PC-3 (cell line): ENCODE results near the gene MFAP1. TPM values are rescaled to one million over a fixed set of nuclear protein-coding genes. Genes with fewer than 3 reads are reported as not detected.

ENCODE experiments used
- ATAC-seq: fragments of 200-7000 bp; cut with Tn5 transposase; 2 replicates; pipeline ENCODE4 v1.9.1; 2020; ENCODE audit warnings: mild to moderate bottlenecking, moderate library complexity
- BruUV-seq: library from RNA; stranded (reverse); fragments of 400-500 nt; replicated peaks from 2 replicates; lab custom pipeline; 2021; lab: Mats Ljungman, UMichigan
- CTCF ChIA-PET: fragments of 300-600 bp; sonication (Branson Sonifier 250); formaldehyde crosslinking; loops from one replicate; lab custom pipeline; 2022; ENCODE audit warnings: antibody characterized with exemption; lab: Charles Lee
- POLR2A ChIA-PET: fragments of 300-600 bp; sonication (Branson Sonifier 250); formaldehyde crosslinking; loops from one replicate; lab custom pipeline; 2022; ENCODE audit warnings: antibody characterized with exemption; ENCODE audit not compliant: unreplicated experiment; lab: Charles Lee
- DNase-seq: peaks from one replicate; pipeline ENCODE4 v3.0.0-alpha.2; 2015
- H2AFZ ChIP-seq: fragments of 300-600 bp; sonication (generic); 2 replicates; pipeline ENCODE4 v1.6.0; 2016; ENCODE audit warnings: antibody characterized with exemption, low read length
- H3F3A ChIP-seq: fragments of 300-600 bp; sonication (generic); one replicate; pipeline ENCODE4 v1.6.0; 2017; ENCODE audit warnings: antibody characterized with exemption, low read length, control low read depth, mild to moderate bottlenecking; ENCODE audit not compliant: unreplicated experiment
- H3K27ac ChIP-seq: fragments of 300-600 bp; sonication (generic); 2 replicates; pipeline ENCODE4 v1.5.1; 2016; ENCODE audit warnings: mild to moderate bottlenecking, low read length
- H3K27me3 ChIP-seq: fragments of 300-600 bp; sonication (generic); 2 replicates; pipeline ENCODE4 v1.6.1; 2016; ENCODE audit warnings: low read length, mixed read lengths
- H3K36me3 ChIP-seq: fragments of 300-600 bp; sonication (generic); 2 replicates; pipeline ENCODE4 v1.6.1; 2016; ENCODE audit warnings: low read depth, mixed run types, low read length, mixed read lengths
- H3K4me1 ChIP-seq: fragments of 300-600 bp; sonication (generic); 2 replicates; pipeline ENCODE4 v1.5.1; 2016; ENCODE audit warnings: low read length; ENCODE audit not compliant: insufficient read depth
- H3K4me2 ChIP-seq: fragments of 300-600 bp; sonication (generic); 2 replicates; pipeline ENCODE4 v1.6.0; 2016; ENCODE audit warnings: low read length
- H3K4me3 ChIP-seq: fragments of 300-600 bp; sonication (generic); 2 replicates; pipeline ENCODE4 v1.5.1; 2016; ENCODE audit warnings: mild to moderate bottlenecking, low read length, mixed read lengths
- H3K79me2 ChIP-seq: fragments of 300-600 bp; sonication (generic); 2 replicates; pipeline ENCODE4 v1.6.1; 2017; ENCODE audit warnings: low read length, mixed read lengths
- H3K9ac ChIP-seq: fragments of 300-600 bp; sonication (generic); 2 replicates; pipeline ENCODE4 v1.6.0; 2016; ENCODE audit warnings: mild to moderate bottlenecking, low read length
- H3K9me2 ChIP-seq: fragments of 300-600 bp; sonication (generic); replicated peaks from 2 replicates; pipeline ENCODE4 v1.6.1; 2016; ENCODE audit warnings: mixed run types, low read length, mixed read lengths
- H3K9me3 ChIP-seq: fragments of 300-600 bp; sonication (generic); 2 replicates; pipeline ENCODE4 v1.6.1; 2016; ENCODE audit warnings: low read length, mixed read lengths
- H4K20me1 ChIP-seq: fragments of 300-600 bp; sonication (generic); 2 replicates; pipeline ENCODE4 v1.6.1; 2016; ENCODE audit warnings: low read length, mixed read lengths
- CTCF ChIP-seq: fragments of 300-600 bp; sonication (generic); conservative IDR thresholded peaks from 2 replicates; pipeline ENCODE4 v1.5.1; 2017; ENCODE audit warnings: antibody characterized with exemption, low read depth, mild to moderate bottlenecking, low read length
- EZH2 ChIP-seq: fragments of 300-600 bp; sonication (generic); IDR thresholded peaks from one replicate; pipeline ENCODE4 v1.6.1; 2017; ENCODE audit warnings: antibody characterized with exemption, mild to moderate bottlenecking, low read length; ENCODE audit not compliant: unreplicated experiment
- EZH2phosphoT487 ChIP-seq: fragments of 300-600 bp; sonication (generic); IDR thresholded peaks from 2 replicates; pipeline ENCODE4 v1.6.1; 2018; ENCODE audit warnings: mild to moderate bottlenecking, antibody characterized with exemption, low read length, borderline replicate concordance
- intact Hi-C: fragments of 100-400 bp; cut with micrococcal nuclease; formaldehyde crosslinking; loops from 2 replicates; pipeline ENCODE4 v1.9.0; 2023
- total RNA-seq: library from RNA; depleted of rRNA; stranded (reverse); fragments of >200 nt; gene quantifications from 2 replicates; pipeline ENCODE4 v1.2.3, GENCODE V29; 2014

The MFAP1 gene
- total RNA-seq, 1 experiment from 2014 or later = 18.6 TPM

DNA sequence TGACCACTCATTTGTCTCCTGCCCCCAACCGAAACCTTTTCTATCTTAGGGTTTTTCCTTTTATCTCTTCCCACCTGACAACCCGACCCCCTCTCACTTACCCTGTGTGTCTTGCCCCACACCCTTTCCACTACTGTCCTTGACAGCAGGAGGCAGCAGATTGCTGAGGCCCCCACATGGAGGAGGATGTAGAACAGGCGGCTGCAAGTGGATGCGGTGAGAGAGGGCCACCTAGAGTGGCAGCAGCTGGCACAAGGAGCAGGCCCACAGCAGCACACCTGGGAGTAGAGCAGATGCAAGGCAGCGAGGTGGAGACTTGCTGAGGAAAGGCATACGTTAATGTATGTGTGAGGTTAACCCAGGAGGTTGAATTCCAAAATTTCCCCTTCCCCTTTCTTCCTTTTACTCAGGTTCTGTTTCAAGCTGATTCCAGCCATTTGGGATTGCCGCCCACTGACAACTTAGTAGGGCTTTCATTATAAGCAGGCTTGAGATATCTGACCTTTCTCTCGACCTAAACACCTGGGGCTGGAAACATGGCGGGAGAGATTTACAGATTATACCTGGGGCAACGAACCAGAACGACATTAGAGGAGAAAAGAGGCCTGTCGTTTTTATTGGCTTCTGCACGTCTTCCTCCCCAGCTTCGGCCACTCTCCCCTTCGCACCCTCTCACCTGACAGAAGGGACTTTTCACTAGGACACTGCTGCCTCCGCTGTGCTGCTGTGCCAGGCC lies 25.1 kb downstream of the MFAP1 start:
- no peaks in the 10 kb centered on the region for H4K20me1 ChIP-seq
- H3F3A ChIP-seq = peaks cover 10% of the 10 kb centered on the region
- peaks cover 58% of the 10 kb centered on the region for H3K4me1 ChIP-seq
- peak overlapping the region; percentile 56 for H3K4me2 ChIP-seq
- peaks cover 40% of the 10 kb centered on the region for H3K36me3 ChIP-seq
- POLR2A ChIA-PET = no interaction called here
- H3K79me2 ChIP-seq = peaks cover 33% of the 10 kb centered on the region
- ATAC-seq (peak; percentile 2), DNase-seq (no peak)
- intact Hi-C loops = no loop called here
- H3K4me3 ChIP-seq = no peak overlapping the region; the same call in 1 of the 2 replicates
- CTCF ChIA-PET = no interaction called here
- peak; percentile 27; the same call in 1 of the 2 replicates for TF ChIP-seq CTCF
- no peak for TF ChIP-seq EZH2phosphoT487
- no peaks in the 10 kb centered on the region for H3K9me2 ChIP-seq
- H3K27ac ChIP-seq = peak overlapping the region; percentile 78
- no TSS peak for BruUV-seq
- H3K27me3 ChIP-seq = no peaks in the 10 kb centered on the region
- H2AFZ ChIP-seq = no peak overlapping the region
- H3K9ac ChIP-seq = peak overlapping the region; percentile 56
- no peaks in the 10 kb centered on the region for H3K9me3 ChIP-seq

GRCh38 chr15:43796566-43796965 lies 27.9 kb downstream of the MFAP1 start:
- Histone ChIP-seq H4K20me1 (peaks cover 5% of the 10 kb centered on the region; the same call in 1 of the 2 replicates), H3K9me2 (no peaks in the 10 kb centered on the region), H3K4me3 (no peak overlapping the region), H3K9me3 (no peaks in the 10 kb centered on the region), H3K27ac (no peak overlapping the region), H3K4me2 (no peak overlapping the region), H3K9ac (no peak overlapping the region), H3K36me3 (peaks cover 31% of the 10 kb centered on the region), H3K27me3 (no peaks in the 10 kb centered on the region), H3F3A (peaks cover 5% of the 10 kb centered on the region), H3K79me2 (peaks cover 48% of the 10 kb centered on the region), H3K4me1 (peaks cover 68% of the 10 kb centered on the region), H2AFZ (no peak overlapping the region)
- CTCF ChIA-PET = no interaction called here
- BruUV-seq = no TSS peak
- ATAC-seq = no peak
- no peak for DNase-seq
- POLR2A ChIA-PET = no interaction called here
- TF ChIP-seq CTCF = no peak
- TF ChIP-seq EZH2 = no peak
- TF ChIP-seq EZH2phosphoT487 = no peak
- intact Hi-C loops = no loop called here

DNA sequence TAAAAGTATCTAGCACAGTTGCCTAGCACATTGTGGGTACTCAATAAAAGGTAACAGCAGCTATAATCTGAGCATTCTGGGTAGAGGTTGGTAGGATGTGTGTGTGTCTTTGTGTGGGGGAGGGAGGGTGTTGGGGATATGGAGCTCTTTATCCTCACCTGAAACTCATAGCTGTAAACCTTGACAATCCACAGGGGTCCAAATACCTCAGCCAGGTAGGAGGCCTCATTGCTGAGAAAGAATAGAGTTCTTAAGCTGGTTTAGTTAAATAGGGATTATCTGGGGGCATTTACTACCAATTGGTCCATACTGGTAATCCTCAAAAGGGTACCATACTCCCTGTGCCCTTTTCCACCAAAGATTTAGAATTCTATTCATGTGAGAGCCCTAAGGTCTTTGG lies 28.5 kb downstream of the MFAP1 start:
- Histone ChIP-seq H3K27me3 (no peaks in the 10 kb centered on the region), H3K9me3 (no peaks in the 10 kb centered on the region), H3K9ac (no peak overlapping the region), H2AFZ (no peak overlapping the region), H4K20me1 (peaks cover 5% of the 10 kb centered on the region; the same call in 1 of the 2 replicates), H3K4me2 (no peak overlapping the region), H3K36me3 (peaks cover 30% of the 10 kb centered on the region), H3K4me3 (no peak overlapping the region), H3F3A (peaks cover 5% of the 10 kb centered on the region), H3K27ac (no peak overlapping the region), H3K79me2 (peaks cover 43% of the 10 kb centered on the region), H3K9me2 (no peaks in the 10 kb centered on the region), H3K4me1 (peaks cover 66% of the 10 kb centered on the region)
- no peak for TF ChIP-seq EZH2phosphoT487
- ChIA-PET POLR2A (no interaction called here), CTCF (no interaction called here)
- intact Hi-C loops = no loop called here
- BruUV-seq = no TSS peak
- DNase-seq (no peak), ATAC-seq (no peak)
